T-helper 9 cell (primary cell): ENCODE data around the gene NOSTRIN.
"Not testable (repeated sequence)": the region's sequence is repeated elsewhere in the genome, so short reads cannot be mapped to it uniquely, and the experiment has no call there.

Experiments
- DNase-seq: peaks from one replicate; pipeline ENCODE4 v3.0.0-alpha.2; 2020

NOSTRIN gene

GRCh38 chr2:168819829-168820489 is 17.5 kb downstream of the NOSTRIN start:
- DNase-seq = no peak

GRCh38 chr2:168821577-168821976 is 19.1 kb downstream of the NOSTRIN start:
- DNase-seq = no peak

- DNase-seq = no peak
These were observed 19.6 kb downstream of the NOSTRIN start for GRCh38 chr2:168821992-168822391.

- no peak for DNase-seq
These were observed 22.7 kb downstream of the NOSTRIN start for GRCh38 chr2:168825126-168825525.

GRCh38 chr2:168830958-168831357 is 28.5 kb downstream of the NOSTRIN start:
- no peak for DNase-seq

- DNase-seq = no peak
These were observed 29.2 kb downstream of the NOSTRIN start for GRCh38 chr2:168831662-168832061.

GRCh38 chr2:168835969-168836368 is 33.5 kb downstream of the NOSTRIN start:
- no peak for DNase-seq

- no peak for DNase-seq
These were observed 39.0 kb downstream of the NOSTRIN start for GRCh38 chr2:168841445-168841844.

GRCh38 chr2:168843253-168843652 is 40.8 kb downstream of the NOSTRIN start:
- DNase-seq = no peak

GRCh38 chr2:168848225-168848624 is 45.8 kb downstream of the NOSTRIN start:
- DNase-seq = no peak

GRCh38 chr2:168849610-168850009 is 47.2 kb downstream of the NOSTRIN start:
- DNase-seq = no peak

GRCh38 chr2:168850846-168851245 is 48.4 kb downstream of the NOSTRIN start:
- no peak for DNase-seq

GRCh38 chr2:168851674-168852320 is 49.4 kb downstream of the NOSTRIN start:
- DNase-seq = no peak

GRCh38 chr2:168852481-168852880 is 50.0 kb downstream of the NOSTRIN start:
- DNase-seq = no peak

GRCh38 chr2:168853471-168853870 is 51.0 kb downstream of the NOSTRIN start:
- no peak for DNase-seq

- DNase-seq = no peak
These were observed 52.2 kb downstream of the NOSTRIN start for GRCh38 chr2:168854651-168855050.

GRCh38 chr2:168855601-168856000 is 53.2 kb downstream of the NOSTRIN start:
- DNase-seq = no peak

GRCh38 chr2:168858146-168858545 is 55.7 kb downstream of the NOSTRIN start:
- DNase-seq = no peak

GRCh38 chr2:168867164-168867563 is 64.7 kb downstream of the NOSTRIN start:
- not testable (repeated sequence) for DNase-seq

- DNase-seq = not testable (repeated sequence)
These were observed 67.9 kb downstream of the NOSTRIN start for GRCh38 chr2:168870369-168870768.

- not testable (repeated sequence) for DNase-seq
These were observed 68.4 kb downstream of the NOSTRIN start for GRCh38 chr2:168870824-168871223.

- no peak for DNase-seq
These were observed 72.1 kb downstream of the NOSTRIN start for GRCh38 chr2:168874368-168875054.

- DNase-seq = not testable (repeated sequence)
These were observed 79.7 kb downstream of the NOSTRIN start for GRCh38 chr2:168882163-168882562.

GRCh38 chr2:168884975-168885374 is 82.5 kb downstream of the NOSTRIN start:
- no peak for DNase-seq
